ENCODE measurements around the gene KBTBD7.

DNA sequence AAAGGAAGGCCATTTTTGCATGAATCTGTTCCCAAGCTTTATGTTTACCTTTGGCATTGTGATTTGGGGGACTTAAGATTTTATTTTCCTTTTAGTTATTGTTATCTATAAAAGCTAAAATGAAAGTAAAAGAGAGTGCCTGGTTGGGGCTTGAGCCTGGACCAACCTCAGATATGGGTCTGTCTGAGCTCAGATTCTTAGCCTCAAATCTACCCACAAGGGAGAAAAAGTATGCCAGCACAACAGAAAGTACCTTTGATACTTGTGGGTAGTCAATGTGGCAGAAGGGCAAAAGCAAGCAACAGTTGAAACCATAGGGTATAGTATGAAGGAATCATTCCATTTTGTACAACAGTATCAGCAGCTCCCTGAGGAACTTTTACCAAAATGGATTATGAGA, 35.2 kb downstream of the KBTBD7 start:
- no peak for TF ChIP-seq FOSL1 (CRISPR knock-in tag; IDR thresholded peaks at IDR 0.05; ENCODE audit: borderline replicate concordance)
- TF ChIP-seq DNMT1 (CRISPR knock-in tag; IDR thresholded peaks at IDR 0.05) = no peak
- TF ChIP-seq ZNF564 (CRISPR knock-in tag; IDR thresholded peaks at IDR 0.05) = no peak
- TF ChIP-seq CTCF (CRISPR knock-in tag; IDR thresholded peaks at IDR 0.05) = no peak
- TF ChIP-seq ETS1 (CRISPR knock-in tag; IDR thresholded peaks at IDR 0.05) = no peak
- TF ChIP-seq ATF1 (CRISPR knock-in tag; IDR thresholded peaks at IDR 0.05) = no peak
- TF ChIP-seq, protein P1, sequence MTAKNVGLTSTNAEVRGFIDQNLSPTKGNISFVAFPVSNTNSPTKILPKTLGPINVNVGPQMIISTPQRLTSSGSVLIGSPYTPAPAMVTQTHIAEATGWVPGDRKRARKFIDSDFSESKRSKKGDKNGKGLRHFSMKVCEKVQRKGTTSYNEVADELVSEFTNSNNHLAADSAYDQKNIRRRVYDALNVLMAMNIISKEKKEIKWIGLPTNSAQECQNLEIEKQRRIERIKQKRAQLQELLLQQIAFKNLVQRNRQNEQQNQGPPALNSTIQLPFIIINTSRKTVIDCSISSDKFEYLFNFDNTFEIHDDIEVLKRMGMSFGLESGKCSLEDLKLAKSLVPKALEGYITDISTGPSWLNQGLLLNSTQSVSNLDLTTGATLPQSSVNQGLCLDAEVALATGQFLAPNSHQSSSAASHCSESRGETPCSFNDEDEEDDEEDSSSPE (CRISPR knock-in tag; IDR thresholded peaks at IDR 0.05) = no peak
- no peak for TF ChIP-seq GABPA (IDR thresholded peaks at IDR 0.05; ENCODE audit: low read depth, low read length)
- no peak for TF ChIP-seq GABPA (CRISPR knock-in tag; IDR thresholded peaks at IDR 0.05; ENCODE audit: low read depth)
- TF ChIP-seq ZNF75D (CRISPR knock-in tag; IDR thresholded peaks at IDR 0.05; ENCODE audit: borderline replicate concordance) = no peak
- TF ChIP-seq ZNF510 (CRISPR knock-in tag; IDR thresholded peaks at IDR 0.05; ENCODE audit: low read depth) = no peak
- TF ChIP-seq RBFOX2 (IDR thresholded peaks at IDR 0.05; ENCODE audit: low read depth, low read length) = no peak
- TF ChIP-seq IRF2 (CRISPR knock-in tag; IDR thresholded peaks at IDR 0.05) = no peak
- TF ChIP-seq POLR2A (IDR thresholded peaks at IDR 0.05; ENCODE audit: insufficient read depth in 1 of 2, low read depth in 2 of 2, low read length in 2 of 2) = no peak
